IgD-negative memory B cell (primary cell): Measurements from ENCODE around the gene ANO1. TPM values are rescaled to one million over a fixed set of nuclear protein-coding genes. Genes with fewer than 3 reads are reported as not detected.

Experiments used
- H3K27ac Mint-ChIP-seq, 3 donors: one replicate each; pipeline ENCODE4 v1.8.0; 2020 to 2022; ENCODE audit warnings: mild to moderate bottlenecking in 3 of 3, mixed read lengths in 3 of 3, moderate library complexity in 1 of 3
- H3K27me3 Mint-ChIP-seq: one replicate; pipeline ENCODE4 v1.8.0; 2021; ENCODE audit warnings: mixed read lengths
- H3K36me3 Mint-ChIP-seq: one replicate; pipeline ENCODE4 v1.8.0; 2020; ENCODE audit warnings: mild to moderate bottlenecking, mixed read lengths
- H3K4me1 Mint-ChIP-seq, 3 donors: one replicate each; pipeline ENCODE4 v1.8.0; 2020 to 2022; ENCODE audit warnings: mixed read lengths in 3 of 3, mild to moderate bottlenecking in 1 of 3
- H3K4me3 Mint-ChIP-seq, 4 donors: one replicate each; pipeline ENCODE4 v1.8.0; 2020 to 2022; ENCODE audit warnings: mild to moderate bottlenecking in 4 of 4, mixed read lengths in 4 of 4, moderate library complexity in 3 of 4
- H3K9me3 Mint-ChIP-seq, 3 donors: one replicate each; pipeline ENCODE4 v1.8.0; 2020 to 2021; ENCODE audit warnings: mixed read lengths in 3 of 3, mild to moderate bottlenecking in 1 of 3
- polyA plus RNA-seq: library from polyadenylated mRNA; unstranded; fragments of 300-500 nt; fragmentation: Illumina TruSeq; gene quantifications from one replicate; pipeline ENCODE4 v1.2.3, GENCODE V29; 2021

Gene ANO1
- polyA plus RNA-seq, 1 donor from 2014 or later = not detected

GRCh38 chr11:70075836-70076235, 2.3 kb upstream of the ANO1 start:
- Mint-ChIP-seq H3K4me3 (no peak overlapping the region), H3K36me3 (no peaks in the 10 kb centered on the region), H3K9me3 (no peaks in the 10 kb centered on the region), H3K27me3 (peaks cover 54% of the 10 kb centered on the region), H3K27ac (no peak overlapping the region), H3K4me1 (peaks cover 0 to 2% (median 0%) of the 10 kb centered on the region in 3 donors)

GRCh38 chr11:70076461-70076931, 1.6 kb upstream of the ANO1 start:
- Mint-ChIP-seq H3K4me1 (peaks cover 0 to 2% (median 0%) of the 10 kb centered on the region in 3 donors), H3K27ac (no peak overlapping the region), H3K27me3 (peaks cover 54% of the 10 kb centered on the region)

GRCh38 chr11:70077411-70078094, 564 bp upstream of the ANO1 start:
- Mint-ChIP-seq H3K27me3 (peaks cover 46% of the 10 kb centered on the region), H3K36me3 (no peaks in the 10 kb centered on the region), H3K27ac (no peak overlapping the region), H3K4me3 (no peak overlapping the region), H3K4me1 (peaks cover 0 to 2% (median 0%) of the 10 kb centered on the region in 3 donors), H3K9me3 (no peaks in the 10 kb centered on the region)

More at GRCh38 chr11:70076461-70076931, 1.6 kb upstream of the ANO1 start:
- no peak overlapping the region for H3K4me3 Mint-ChIP-seq
- no peaks in the 10 kb centered on the region for H3K36me3 Mint-ChIP-seq
- no peaks in the 10 kb centered on the region for H3K9me3 Mint-ChIP-seq

GRCh38 chr11:70078781-70079616, 882 bp downstream of the ANO1 start:
- no peak overlapping the region for H3K4me3 Mint-ChIP-seq

GRCh38 chr11:70079691-70080090, 1.6 kb downstream of the ANO1 start:
- H3K27me3 Mint-ChIP-seq = peaks cover 30% of the 10 kb centered on the region
- H3K9me3 Mint-ChIP-seq = no peaks in the 10 kb centered on the region
- H3K36me3 Mint-ChIP-seq = no peaks in the 10 kb centered on the region
- H3K4me3 Mint-ChIP-seq = no peak overlapping the region
- no peaks in the 10 kb centered on the region for H3K4me1 Mint-ChIP-seq
- no peak overlapping the region for H3K27ac Mint-ChIP-seq

More at GRCh38 chr11:70078781-70079616, 882 bp downstream of the ANO1 start:
- Mint-ChIP-seq H3K27me3 (peaks cover 34% of the 10 kb centered on the region), H3K27ac (no peak overlapping the region), H3K9me3 (no peaks in the 10 kb centered on the region), H3K36me3 (no peaks in the 10 kb centered on the region), H3K4me1 (no peaks in the 10 kb centered on the region)

- H3K4me1 Mint-ChIP-seq = no peaks in the 10 kb centered on the region
- H3K27me3 Mint-ChIP-seq = peaks cover 20% of the 10 kb centered on the region
- H3K4me3 Mint-ChIP-seq = no peak overlapping the region
- no peak overlapping the region for H3K27ac Mint-ChIP-seq
- no peaks in the 10 kb centered on the region for H3K9me3 Mint-ChIP-seq
- H3K36me3 Mint-ChIP-seq = no peaks in the 10 kb centered on the region
Measured at GRCh38 chr11:70080763-70081162, 2.6 kb downstream of the ANO1 start.

GRCh38 chr11:70082829-70083228, 4.7 kb downstream of the ANO1 start:
- Mint-ChIP-seq H3K27me3 (peaks cover 12% of the 10 kb centered on the region), H3K9me3 (no peaks in the 10 kb centered on the region), H3K4me3 (no peak overlapping the region), H3K27ac (no peak overlapping the region), H3K36me3 (no peaks in the 10 kb centered on the region), H3K4me1 (no peaks in the 10 kb centered on the region)

GRCh38 chr11:70084046-70084984, 6.2 kb downstream of the ANO1 start:
- Mint-ChIP-seq H3K9me3 (no peaks in the 10 kb centered on the region), H3K27me3 (peaks cover 7% of the 10 kb centered on the region), H3K4me1 (no peaks in the 10 kb centered on the region), H3K4me3 (peak overlapping the region in 1 of 4 donors; percentile 17), H3K36me3 (no peaks in the 10 kb centered on the region), H3K27ac (no peak overlapping the region)

- H3K36me3 Mint-ChIP-seq = no peaks in the 10 kb centered on the region
- no peak overlapping the region for H3K4me3 Mint-ChIP-seq
- H3K27ac Mint-ChIP-seq = no peak overlapping the region
- H3K27me3 Mint-ChIP-seq = no peaks in the 10 kb centered on the region
- H3K4me1 Mint-ChIP-seq = no peaks in the 10 kb centered on the region
- no peaks in the 10 kb centered on the region for H3K9me3 Mint-ChIP-seq
Measured at GRCh38 chr11:70085815-70086769, 8.0 kb downstream of the ANO1 start.

GRCh38 chr11:70087446-70088167, 9.5 kb downstream of the ANO1 start:
- H3K4me3 Mint-ChIP-seq = no peak overlapping the region
- no peaks in the 10 kb centered on the region for H3K36me3 Mint-ChIP-seq
- H3K27me3 Mint-ChIP-seq = peaks cover 1% of the 10 kb centered on the region
- no peak overlapping the region for H3K27ac Mint-ChIP-seq
- no peaks in the 10 kb centered on the region for H3K4me1 Mint-ChIP-seq
- H3K9me3 Mint-ChIP-seq = no peaks in the 10 kb centered on the region

GRCh38 chr11:70088735-70089250, 10.7 kb downstream of the ANO1 start:
- no peak overlapping the region for H3K4me3 Mint-ChIP-seq
- H3K9me3 Mint-ChIP-seq = no peaks in the 10 kb centered on the region
- H3K36me3 Mint-ChIP-seq = no peaks in the 10 kb centered on the region
- no peaks in the 10 kb centered on the region for H3K4me1 Mint-ChIP-seq
- H3K27me3 Mint-ChIP-seq = peaks cover 1% of the 10 kb centered on the region
- no peak overlapping the region for H3K27ac Mint-ChIP-seq

- no peak overlapping the region for H3K4me3 Mint-ChIP-seq
- no peaks in the 10 kb centered on the region for H3K9me3 Mint-ChIP-seq
- H3K36me3 Mint-ChIP-seq = no peaks in the 10 kb centered on the region
- peaks cover 1% of the 10 kb centered on the region for H3K27me3 Mint-ChIP-seq
- H3K4me1 Mint-ChIP-seq = no peaks in the 10 kb centered on the region
- no peak overlapping the region for H3K27ac Mint-ChIP-seq
Measured at GRCh38 chr11:70089631-70090030, 11.5 kb downstream of the ANO1 start.

GRCh38 chr11:70090961-70091381, 12.9 kb downstream of the ANO1 start:
- Mint-ChIP-seq H3K27ac (no peak overlapping the region), H3K4me1 (no peaks in the 10 kb centered on the region), H3K27me3 (peaks cover 1% of the 10 kb centered on the region), H3K4me3 (no peak overlapping the region), H3K9me3 (no peaks in the 10 kb centered on the region), H3K36me3 (no peaks in the 10 kb centered on the region)
